ENCODE measurements around the gene GABBR2. TPM values are rescaled to one million over a fixed set of nuclear protein-coding genes. Genes with fewer than 3 reads are reported as not detected.
A peak's percentile ranks its signal among the peaks of the same experiment; 100 is the strongest.

GABBR2 gene
- total and polyA plus RNA-seq, 9 of the 15 experiments (the other 6 are each of a cell fraction or from before 2014, with no cell fraction given): 0.15 to 1.9 (median 0.32) TPM

DNA sequence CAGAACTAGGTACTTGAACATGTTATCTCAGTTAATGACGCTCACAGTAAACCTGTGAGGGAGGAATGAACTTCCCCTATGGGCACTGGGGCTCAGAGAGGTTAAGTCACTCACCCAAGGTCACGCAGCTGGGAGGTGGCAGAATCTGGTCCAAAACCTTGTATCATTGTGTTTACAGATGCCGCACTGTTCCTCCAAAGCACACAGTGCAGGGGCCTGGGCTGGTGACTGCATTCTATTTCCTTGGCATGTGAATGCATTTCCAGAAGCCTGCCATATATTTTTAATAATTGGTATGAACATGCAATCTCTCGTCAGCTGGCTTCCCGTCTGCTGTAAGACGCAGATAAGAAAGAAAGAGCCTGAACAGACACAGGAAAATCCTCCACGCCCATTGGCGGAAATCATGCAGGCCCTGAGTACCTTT lies 376.3 kb downstream of the GABBR2 start (continued):
- TF ChIP-seq, protein P1, sequence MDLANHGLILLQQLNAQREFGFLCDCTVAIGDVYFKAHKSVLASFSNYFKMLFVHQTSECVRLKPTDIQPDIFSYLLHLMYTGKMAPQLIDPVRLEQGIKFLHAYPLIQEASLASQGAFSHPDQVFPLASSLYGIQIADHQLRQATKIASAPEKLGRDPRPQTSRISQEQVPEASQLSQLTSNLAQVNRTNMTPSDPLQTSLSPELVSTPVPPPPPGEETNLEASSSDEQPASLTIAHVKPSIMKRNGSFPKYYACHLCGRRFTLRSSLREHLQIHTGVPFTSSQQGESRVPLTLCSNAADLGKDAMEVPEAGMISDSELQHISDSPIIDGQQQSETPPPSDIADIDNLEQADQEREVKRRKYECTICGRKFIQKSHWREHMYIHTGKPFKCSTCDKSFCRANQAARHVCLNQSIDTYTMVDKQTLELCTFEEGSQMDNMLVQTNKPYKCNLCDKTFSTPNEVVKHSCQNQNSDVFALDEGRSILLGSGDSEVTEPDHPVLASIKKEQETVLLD (IDR thresholded peaks at IDR 0.05): no peak
- no peak for TF ChIP-seq SRSF3 (IDR thresholded peaks at IDR 0.05; ENCODE audit: insufficient read depth, low read length)
- TF ChIP-seq CXXC5 (CRISPR knock-in tag; IDR thresholded peaks at IDR 0.05): peak; percentile 76
- peak; percentile 91 for TF ChIP-seq CBFA2T3 (IDR thresholded peaks at IDR 0.05)
- TF ChIP-seq SPI1 (IDR thresholded peaks at IDR 0.05; ENCODE audit: borderline replicate concordance, low read depth, low read length): no peak
- TF ChIP-seq FOS (IDR thresholded peaks at IDR 0.05; ENCODE audit: extremely low read depth, insufficient read length): no peak
- TF ChIP-seq, protein P2, sequence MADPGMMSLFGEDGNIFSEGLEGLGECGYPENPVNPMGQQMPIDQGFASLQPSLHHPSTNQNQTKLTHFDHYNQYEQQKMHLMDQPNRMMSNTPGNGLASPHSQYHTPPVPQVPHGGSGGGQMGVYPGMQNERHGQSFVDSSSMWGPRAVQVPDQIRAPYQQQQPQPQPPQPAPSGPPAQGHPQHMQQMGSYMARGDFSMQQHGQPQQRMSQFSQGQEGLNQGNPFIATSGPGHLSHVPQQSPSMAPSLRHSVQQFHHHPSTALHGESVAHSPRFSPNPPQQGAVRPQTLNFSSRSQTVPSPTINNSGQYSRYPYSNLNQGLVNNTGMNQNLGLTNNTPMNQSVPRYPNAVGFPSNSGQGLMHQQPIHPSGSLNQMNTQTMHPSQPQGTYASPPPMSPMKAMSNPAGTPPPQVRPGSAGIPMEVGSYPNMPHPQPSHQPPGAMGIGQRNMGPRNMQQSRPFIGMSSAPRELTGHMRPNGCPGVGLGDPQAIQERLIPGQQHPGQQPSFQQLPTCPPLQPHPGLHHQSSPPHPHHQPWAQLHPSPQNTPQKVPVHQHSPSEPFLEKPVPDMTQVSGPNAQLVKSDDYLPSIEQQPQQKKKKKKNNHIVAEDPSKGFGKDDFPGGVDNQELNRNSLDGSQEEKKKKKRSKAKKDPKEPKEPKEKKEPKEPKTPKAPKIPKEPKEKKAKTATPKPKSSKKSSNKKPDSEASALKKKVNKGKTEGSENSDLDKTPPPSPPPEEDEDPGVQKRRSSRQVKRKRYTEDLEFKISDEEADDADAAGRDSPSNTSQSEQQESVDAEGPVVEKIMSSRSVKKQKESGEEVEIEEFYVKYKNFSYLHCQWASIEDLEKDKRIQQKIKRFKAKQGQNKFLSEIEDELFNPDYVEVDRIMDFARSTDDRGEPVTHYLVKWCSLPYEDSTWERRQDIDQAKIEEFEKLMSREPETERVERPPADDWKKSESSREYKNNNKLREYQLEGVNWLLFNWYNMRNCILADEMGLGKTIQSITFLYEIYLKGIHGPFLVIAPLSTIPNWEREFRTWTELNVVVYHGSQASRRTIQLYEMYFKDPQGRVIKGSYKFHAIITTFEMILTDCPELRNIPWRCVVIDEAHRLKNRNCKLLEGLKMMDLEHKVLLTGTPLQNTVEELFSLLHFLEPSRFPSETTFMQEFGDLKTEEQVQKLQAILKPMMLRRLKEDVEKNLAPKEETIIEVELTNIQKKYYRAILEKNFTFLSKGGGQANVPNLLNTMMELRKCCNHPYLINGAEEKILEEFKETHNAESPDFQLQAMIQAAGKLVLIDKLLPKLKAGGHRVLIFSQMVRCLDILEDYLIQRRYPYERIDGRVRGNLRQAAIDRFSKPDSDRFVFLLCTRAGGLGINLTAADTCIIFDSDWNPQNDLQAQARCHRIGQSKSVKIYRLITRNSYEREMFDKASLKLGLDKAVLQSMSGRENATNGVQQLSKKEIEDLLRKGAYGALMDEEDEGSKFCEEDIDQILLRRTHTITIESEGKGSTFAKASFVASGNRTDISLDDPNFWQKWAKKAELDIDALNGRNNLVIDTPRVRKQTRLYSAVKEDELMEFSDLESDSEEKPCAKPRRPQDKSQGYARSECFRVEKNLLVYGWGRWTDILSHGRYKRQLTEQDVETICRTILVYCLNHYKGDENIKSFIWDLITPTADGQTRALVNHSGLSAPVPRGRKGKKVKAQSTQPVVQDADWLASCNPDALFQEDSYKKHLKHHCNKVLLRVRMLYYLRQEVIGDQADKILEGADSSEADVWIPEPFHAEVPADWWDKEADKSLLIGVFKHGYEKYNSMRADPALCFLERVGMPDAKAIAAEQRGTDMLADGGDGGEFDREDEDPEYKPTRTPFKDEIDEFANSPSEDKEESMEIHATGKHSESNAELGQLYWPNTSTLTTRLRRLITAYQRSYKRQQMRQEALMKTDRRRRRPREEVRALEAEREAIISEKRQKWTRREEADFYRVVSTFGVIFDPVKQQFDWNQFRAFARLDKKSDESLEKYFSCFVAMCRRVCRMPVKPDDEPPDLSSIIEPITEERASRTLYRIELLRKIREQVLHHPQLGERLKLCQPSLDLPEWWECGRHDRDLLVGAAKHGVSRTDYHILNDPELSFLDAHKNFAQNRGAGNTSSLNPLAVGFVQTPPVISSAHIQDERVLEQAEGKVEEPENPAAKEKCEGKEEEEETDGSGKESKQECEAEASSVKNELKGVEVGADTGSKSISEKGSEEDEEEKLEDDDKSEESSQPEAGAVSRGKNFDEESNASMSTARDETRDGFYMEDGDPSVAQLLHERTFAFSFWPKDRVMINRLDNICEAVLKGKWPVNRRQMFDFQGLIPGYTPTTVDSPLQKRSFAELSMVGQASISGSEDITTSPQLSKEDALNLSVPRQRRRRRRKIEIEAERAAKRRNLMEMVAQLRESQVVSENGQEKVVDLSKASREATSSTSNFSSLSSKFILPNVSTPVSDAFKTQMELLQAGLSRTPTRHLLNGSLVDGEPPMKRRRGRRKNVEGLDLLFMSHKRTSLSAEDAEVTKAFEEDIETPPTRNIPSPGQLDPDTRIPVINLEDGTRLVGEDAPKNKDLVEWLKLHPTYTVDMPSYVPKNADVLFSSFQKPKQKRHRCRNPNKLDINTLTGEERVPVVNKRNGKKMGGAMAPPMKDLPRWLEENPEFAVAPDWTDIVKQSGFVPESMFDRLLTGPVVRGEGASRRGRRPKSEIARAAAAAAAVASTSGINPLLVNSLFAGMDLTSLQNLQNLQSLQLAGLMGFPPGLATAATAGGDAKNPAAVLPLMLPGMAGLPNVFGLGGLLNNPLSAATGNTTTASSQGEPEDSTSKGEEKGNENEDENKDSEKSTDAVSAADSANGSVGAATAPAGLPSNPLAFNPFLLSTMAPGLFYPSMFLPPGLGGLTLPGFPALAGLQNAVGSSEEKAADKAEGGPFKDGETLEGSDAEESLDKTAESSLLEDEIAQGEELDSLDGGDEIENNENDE (IDR thresholded peaks at IDR 0.05; ENCODE audit: low read depth, low read length): no peak
- no peak for TF ChIP-seq PPARD (CRISPR knock-in tag; IDR thresholded peaks at IDR 0.05)
- TF ChIP-seq, protein P3, sequence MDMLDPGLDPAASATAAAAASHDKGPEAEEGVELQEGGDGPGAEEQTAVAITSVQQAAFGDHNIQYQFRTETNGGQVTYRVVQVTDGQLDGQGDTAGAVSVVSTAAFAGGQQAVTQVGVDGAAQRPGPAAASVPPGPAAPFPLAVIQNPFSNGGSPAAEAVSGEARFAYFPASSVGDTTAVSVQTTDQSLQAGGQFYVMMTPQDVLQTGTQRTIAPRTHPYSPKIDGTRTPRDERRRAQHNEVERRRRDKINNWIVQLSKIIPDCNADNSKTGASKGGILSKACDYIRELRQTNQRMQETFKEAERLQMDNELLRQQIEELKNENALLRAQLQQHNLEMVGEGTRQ (CRISPR knock-in tag; IDR thresholded peaks at IDR 0.05): no peak
- TF ChIP-seq ZNF699 (CRISPR knock-in tag; IDR thresholded peaks at IDR 0.05; ENCODE audit: insufficient replicate concordance): no peak
- TF ChIP-seq, protein P4, sequence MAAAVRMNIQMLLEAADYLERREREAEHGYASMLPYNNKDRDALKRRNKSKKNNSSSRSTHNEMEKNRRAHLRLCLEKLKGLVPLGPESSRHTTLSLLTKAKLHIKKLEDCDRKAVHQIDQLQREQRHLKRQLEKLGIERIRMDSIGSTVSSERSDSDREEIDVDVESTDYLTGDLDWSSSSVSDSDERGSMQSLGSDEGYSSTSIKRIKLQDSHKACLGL (CRISPR knock-in tag; IDR thresholded peaks at IDR 0.05; ENCODE audit: borderline replicate concordance, poor library complexity, severe bottlenecking): no peak
- no peak for TF ChIP-seq ZNF212 (CRISPR knock-in tag; IDR thresholded peaks at IDR 0.05)
- no peak for TF ChIP-seq TCF7L2 (IDR thresholded peaks at IDR 0.05; ENCODE audit: low read depth, low read length)
- TF ChIP-seq NBN (IDR thresholded peaks at IDR 0.05; ENCODE audit: low read depth): peak; percentile 46; the same call in 1 of the 2 replicates
- TF ChIP-seq PTBP1 (IDR thresholded peaks at IDR 0.05; ENCODE audit: low read depth, low read length): peak; percentile 86; the same call in 1 of the 2 replicates

Measured in K562 (cell line).